Germinal center (tissue), 1 donor: ENCODE results near the gene TOLLIP.

ENCODE experiments used
- DNase-seq: peaks from one replicate; pipeline ENCODE4 v3.0.0; 2012; ENCODE audit warnings: mixed read lengths, low spot score

The TOLLIP gene

DNA sequence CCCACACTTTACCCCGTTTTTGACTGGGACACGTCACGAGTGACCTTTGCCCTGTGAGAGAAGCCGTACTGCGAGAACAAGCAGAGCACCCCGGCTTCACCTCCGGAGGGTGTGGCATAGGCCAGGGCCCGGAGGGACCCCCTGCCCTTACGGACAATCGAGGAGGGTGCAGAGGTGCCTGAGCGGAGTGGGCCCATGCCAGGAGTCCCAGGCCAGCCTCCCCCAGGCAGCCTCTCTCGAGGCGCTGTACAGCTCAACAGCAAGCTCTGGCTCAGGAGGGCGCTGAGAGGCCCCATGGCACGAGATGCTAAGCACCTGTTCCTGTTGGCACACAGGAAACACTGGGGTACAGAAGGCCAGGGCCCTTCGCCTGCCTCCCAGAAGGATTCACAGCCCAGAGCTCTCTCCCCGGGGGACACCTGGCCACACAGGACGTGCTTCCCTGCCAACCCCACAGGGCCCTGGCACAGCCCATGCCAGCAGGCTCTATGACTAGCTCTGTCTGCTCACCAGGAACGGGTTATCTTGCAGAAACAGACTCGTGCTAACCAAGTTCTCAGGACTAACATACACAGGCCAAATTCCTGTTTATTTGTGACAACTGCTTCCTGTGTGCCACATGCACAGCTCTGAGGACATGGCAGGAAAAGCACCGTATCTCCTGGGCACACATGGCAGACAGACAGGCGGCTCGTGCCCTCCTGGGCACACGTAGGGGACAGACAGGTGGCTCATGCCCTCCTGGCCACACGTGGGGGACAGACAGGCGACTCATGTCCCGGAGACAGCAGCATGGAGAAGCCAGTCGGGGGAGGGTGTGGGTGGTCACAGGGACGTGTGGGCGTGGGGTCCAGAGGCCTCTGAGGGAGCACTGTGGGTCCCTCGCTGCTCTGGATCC is 11.6 kb downstream of the TOLLIP start:
- no peak for DNase-seq

DNA sequence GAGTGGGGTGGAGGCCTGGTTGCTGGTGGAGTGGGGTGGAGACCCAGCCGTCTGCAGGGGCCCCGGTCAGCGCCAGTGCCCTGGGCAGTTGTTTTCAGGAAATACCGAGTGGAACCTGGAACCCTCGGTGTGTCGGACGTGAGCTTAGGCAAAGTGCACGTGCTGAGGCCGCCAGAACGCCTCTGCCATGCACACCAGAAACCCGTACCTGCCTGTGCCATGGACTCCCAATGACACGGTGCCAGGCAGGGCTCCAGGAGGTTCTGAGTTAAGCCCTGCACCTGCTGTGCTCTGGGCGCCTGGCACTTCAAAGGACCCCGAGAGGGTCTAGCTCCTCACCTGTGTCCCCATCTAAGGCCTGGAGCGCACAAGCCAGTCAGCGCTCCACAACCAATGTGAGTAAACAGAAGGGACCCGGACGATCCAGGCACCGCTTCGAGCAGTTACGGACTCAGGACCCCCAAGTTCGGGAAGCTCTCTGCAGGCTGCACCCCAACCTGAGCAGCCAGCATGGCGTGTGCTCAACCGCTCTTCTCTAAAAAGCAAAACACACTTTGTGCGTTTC is 12.3 kb downstream of the TOLLIP start:
- DNase-seq = no peak

- DNase-seq = no peak
Observed at GRCh38 chr11:1296287-1296686, 13.1 kb downstream of the TOLLIP start.

DNA sequence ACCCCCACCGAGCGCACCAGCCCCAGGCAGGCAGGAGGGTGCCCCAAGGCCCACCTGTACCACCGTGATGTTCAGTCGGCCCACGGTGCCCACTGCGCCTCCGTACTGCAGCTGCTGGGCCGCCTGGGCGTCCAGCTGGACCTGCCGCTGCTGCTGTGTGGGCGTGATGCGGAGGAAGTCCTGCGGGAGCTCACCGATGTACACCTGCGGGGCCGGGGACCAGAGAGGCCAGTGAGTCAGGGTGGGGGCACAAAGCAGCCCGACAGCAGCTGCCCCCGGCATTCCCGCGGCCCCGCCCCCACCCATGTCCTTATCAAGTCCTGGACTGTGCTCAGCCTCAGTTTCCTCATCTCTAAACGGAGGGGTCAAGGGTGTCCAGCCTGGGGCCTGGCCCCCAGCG is 13.8 kb downstream of the TOLLIP start:
- DNase-seq = no peak

DNA sequence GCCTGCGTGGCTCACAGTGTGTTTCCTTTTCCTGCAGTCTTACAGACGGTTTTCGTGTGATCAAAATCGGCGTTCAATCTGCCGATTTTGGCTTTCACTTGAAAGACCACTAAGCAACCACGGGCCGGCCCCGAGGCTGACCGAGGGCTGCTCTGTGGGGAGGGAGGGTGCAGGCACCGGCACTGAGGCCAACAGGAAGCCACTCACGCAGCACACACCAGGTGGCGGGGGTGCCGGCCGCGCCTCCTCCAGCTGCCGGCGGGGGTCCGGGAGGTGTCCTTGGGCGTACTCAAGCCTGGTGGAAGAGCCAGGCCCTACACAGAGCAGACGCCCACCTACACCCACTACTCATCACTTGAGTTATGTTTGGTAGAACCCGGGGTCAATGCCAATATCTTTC is 14.3 kb downstream of the TOLLIP start:
- DNase-seq = no peak

DNA sequence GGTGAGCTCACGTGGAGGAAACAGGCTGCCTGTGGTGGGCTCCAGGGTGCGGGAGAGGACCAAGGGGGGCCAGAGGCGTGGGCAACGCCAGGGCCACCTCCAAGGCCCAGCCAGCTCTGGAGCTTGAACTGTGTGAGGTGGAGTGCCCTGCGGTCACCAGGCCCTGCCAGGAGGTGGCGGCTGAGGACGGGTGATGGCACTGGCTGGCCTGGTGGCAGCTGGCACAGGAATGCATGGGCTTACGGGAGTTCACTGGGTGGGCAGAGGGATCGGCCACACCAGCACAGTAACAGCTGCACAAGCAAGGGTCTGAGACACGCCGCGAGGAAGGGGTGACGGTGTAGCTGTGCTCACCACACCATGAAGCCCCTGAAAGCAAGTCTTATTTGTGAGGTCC is 15.8 kb downstream of the TOLLIP start:
- no peak for DNase-seq

- no peak for DNase-seq
Observed at GRCh38 chr11:1292644-1293618, 16.5 kb downstream of the TOLLIP start.

GRCh38 chr11:1292018-1292643 is 17.3 kb downstream of the TOLLIP start:
- DNase-seq = no peak

DNA sequence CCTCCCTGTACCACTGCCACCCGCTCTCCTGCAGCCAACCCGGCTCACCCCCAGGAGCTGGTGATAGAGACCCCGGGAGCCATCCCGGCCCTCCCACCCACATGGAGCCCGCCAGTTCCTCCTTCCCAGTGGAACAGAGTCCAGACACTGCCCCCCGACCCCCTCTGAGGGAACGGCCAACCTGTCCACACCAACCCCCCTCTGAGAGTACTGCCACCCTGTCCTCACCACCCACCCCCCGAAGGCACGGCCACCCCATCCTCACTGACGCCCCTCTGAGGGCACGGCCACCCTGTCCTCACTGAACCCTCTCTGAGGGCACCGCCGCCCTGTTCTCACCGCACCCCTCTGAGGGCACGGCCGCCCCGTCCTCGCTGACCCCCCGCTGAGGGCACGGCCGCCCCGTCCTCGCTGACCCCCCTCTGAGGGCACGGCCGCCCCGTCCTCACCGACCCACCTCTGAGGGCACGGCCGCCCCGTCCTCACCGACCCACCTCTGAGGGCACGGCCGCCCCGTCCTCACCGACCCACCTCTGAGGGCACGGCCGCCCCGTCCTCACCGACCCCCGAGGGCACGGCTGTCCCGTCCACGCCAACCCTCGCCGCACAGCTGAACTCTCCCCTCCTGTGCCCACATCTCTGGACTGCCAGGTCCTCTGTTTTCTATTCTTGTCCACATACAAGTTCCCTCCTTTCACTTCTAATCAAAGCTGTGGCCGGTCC is 18.0 kb downstream of the TOLLIP start:
- DNase-seq = no peak

DNA sequence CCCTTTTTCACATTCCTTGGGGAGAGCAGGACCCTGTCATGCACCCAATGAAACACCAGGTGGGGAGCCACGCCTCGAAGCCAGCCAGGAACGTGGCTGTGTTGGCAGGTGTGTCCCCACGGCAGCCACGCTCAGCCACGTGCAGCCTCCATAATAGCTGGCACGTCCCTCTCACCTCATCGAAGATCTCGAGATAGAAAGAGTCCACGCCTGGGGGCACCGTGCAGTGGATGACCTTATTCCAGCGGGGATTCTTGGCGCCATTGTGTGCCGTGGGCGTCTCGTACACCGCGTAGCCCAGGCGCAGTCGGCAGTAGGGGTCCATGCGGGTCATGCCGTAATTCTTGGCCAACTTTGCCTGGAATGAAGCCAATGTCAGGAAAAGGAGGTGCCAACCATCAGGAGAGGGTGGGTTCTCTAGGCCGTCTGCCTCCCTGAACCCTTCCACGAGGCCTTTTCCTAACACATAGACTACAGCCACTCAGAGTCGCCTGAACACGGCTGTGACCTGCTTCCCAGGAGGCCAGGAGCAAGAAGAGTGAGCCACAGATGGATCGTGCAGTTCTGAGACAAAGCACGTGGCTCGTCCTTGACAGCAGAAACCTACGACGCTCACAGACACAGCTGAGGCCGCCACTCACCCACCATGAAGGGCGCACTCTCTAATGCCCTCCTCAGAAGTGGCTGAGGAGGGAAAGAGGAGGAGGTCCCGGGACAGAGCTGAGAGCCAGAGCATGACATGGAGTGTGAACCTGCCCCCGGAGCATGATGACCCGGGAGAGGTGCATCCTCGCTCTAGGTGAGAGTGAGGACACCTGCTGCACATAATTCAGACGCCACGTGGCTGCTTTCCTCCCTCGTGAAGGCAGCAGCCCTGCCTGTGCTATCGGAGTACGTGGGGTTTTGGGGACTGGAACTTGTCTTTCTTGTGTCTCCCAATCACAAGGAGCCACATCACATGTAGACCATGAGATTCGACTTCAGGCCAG is 19.1 kb downstream of the TOLLIP start:
- DNase-seq = no peak

DNA sequence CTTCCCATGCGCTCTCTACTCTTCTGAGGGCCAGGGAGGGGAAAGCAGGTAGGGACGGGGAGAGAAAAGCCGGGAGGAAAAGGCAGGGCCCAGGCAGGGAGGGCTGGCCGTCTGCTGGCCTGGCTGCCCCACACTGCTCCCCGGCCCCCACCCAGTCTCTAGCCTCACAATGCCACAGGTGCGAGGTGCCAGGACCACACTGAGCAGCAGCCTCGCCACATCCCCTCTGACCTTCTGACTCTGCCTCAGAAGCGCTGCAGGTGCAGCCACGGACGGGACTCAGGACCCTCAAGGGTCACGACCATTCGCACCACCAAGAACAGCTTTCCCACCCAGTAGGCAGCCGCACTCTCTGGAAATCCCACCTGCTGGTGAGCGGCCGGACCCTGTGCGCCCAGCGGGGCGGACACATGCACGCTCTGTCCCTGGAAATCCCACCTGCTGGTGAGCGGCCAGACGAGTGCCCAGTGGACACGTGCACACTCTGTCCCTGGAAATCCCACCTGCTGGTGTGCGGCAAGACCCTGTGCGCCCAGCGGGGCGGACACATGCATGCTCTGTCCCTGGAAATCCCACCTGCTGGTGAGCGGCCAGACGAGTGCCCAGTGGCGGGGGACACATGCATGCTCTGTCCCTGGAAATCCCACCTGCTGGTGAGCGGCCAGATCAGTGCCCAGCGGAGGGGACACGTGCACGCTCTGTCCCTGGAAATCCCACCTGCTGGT is 20.1 kb downstream of the TOLLIP start:
- no peak for DNase-seq

- no peak for DNase-seq
Observed at GRCh38 chr11:1288426-1289151, 20.8 kb downstream of the TOLLIP start.

DNA sequence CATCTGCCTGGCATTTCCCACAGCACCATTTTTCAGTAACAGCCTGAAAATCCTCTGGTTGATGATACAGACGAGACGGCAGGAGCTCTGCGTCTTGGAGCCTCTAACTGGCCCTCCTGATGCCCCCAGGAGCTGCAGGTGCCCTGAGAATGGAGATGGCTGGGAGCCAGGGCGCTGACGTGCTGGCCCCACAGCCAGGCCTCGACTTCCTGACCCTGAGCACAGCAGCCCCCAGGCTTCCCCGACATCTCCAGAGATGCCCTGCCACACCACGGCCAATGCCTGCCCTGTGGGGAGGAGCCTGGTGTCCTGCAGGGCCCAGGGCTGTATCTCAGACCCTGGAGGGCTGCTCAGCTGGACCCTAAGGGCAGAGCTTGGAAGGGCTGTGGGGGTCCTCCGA is 21.5 kb downstream of the TOLLIP start:
- no peak for DNase-seq

- no peak for DNase-seq
Observed at GRCh38 chr11:1285876-1286275, 23.6 kb downstream of the TOLLIP start.

DNA sequence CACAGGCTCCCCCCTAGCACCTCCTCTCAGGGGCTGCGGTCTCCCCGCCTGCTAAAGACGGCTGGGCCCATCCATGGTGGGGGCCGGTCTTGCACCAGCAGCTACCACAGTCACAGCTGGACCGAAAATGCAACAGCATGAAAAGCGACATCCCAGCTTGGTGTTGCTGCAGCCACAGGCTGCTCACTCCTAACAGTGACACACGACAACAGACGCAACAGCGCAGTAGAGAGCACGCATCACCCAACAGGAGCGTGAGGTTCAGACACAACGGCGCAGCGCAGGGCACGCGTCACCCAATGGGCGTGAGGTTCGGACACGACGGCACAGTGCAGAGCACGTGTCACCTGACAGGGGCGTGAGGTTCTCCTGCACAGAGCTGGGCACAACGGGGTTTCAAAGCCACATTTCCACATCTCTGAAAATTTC is 24.1 kb downstream of the TOLLIP start:
- DNase-seq = no peak

DNA sequence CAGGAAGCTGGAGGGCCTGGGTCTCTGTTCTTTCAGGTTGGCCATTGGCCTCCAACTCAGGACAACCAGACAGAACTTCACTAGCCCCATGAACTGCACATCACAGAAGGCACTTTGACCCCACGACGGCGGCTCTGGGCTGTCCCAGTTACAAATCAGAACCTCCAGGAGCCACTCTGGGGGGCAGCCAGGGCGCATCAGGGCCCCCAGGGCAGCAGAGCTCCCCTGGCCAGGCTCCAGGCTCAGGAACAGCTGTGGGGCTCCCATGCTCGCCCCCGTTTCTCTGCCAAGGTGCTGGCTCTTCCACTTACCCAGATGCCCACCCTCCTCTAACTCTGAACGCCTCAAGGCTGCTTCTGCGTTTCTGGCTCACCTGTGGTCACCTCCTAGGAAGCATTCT is 25.5 kb downstream of the TOLLIP start:
- DNase-seq = no peak

DNA sequence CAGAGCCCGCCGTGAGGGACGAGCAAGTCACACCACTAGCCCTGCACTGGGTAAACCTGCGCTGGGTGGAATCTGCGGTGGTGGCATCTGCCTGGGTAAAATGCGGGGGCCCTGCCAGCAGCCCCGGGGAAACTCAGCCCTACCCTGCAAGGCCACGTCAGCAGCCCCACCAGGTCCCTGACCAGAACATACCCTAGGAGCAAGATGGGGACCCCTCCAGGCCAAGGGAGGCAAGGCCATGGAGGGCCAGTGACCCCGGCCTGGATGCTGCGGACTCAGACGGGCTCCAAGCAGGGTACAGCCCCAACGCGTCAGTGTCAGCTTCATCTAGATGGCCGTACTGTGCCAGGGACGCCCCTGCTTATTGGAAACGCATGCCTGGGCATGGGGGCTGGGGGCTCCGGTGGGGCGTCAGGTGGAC is 26.3 kb downstream of the TOLLIP start:
- DNase-seq = no peak

DNA sequence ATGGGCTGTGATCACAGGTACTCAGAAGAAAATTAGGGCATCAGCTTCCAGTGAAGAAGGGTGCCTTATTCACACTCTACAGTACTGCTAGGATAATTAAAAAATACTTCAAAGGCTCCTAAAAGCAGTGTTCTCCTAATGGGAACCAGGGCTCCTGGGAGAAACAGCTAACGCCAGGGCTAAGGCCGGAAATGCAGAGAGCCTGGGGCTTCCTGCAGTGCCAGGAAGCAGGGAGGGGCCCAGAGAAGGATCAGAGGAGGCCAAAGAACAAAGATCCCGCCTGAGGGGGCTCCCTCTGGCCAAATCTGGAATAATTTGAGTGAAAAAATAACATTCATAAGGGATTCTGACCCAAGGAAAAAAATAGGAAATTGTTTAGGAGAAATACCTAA is 27.5 kb downstream of the TOLLIP start:
- no peak for DNase-seq
